ENCODE data around the gene POLR1A. TPM values are rescaled to one million over a fixed set of nuclear protein-coding genes. Genes with fewer than 3 reads are reported as not detected.

Gene POLR1A
- 9.2 and 12.3 TPM in 2 replicates for total RNA-seq

DNA sequence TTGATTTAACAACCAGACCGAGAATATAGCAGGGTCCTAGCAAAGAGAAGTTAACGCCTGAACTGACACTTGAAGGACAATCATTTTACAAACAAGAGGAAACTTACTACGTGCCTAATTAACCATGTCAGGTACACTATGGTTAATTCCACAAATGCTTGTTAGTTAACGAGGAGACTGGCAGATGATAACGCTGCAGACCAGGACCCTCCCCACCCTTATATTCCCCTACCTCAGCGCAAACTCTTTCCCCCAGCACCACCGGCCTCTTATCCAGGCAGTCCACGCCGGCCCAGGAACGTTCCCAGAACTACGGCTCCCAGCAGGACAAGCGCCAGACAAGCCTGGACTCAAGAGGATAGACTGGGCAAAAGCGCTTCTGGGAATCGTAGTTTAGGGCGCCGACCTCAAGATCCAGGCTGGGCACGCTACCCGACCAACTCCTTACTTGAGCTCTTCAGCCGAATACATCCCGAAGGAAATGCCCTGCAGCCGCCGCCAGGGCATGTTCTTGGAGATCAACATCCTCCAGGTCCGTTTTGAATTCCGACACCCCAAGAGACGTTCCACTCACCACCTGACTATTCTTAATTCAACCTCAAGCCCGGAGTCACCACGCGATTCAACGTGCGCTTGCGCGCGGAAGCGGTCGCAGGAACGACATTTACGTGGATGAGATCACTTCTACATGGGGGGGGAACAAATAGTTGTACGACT lies at the start of gene POLR1A:
Gene POLR1A (minus strand): TSS at position 635 of the 717 bp plus-strand sequence. CDS start 110 bp downstream, at position 525.
- peak; percentile 88 to 94 for DNase-seq (ENCODE audit: low read depth in 2 of 2)

DNA sequence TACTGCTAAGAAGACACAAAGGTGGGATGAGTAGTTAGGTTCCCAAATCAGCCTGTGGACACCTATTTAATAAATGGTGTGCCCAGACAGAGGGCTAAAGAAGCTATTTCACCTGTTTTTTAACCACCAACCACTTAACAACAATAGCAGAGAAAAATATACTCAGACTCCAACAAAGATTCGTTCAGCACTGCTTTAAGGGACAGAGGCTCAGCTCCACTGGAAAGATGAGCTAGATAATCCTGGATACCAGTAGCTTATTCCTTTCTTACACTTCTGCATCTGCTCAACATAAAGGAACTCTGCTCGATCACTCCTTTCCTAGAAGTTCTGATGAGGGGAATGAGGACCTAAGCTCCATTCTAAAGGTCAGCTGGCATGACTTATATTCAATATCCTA lies 44.8 kb upstream of the POLR1A start:
- DNase-seq (ENCODE audit: low read depth in 2 of 2) = no peak

DNA sequence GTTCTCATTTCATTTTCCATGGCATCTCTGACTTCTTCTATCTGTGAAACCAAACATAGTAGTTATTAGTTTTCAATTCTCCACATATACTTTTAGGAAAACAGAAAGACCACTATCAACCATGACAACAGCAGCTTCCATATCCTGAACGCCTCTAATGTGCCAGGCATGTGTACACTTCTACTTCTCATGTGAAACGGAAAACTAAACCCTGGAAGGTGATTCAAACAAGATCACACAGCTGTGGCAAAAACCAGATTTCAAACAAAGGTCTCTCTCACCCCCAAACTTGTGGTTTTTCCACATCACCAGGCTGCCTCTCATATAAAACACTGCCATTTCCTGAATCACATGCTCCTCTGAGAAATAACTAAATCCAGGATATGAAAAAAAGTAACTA lies 42.1 kb upstream of the POLR1A start:
- no peak for DNase-seq (ENCODE audit: low read depth in 2 of 2)

DNA sequence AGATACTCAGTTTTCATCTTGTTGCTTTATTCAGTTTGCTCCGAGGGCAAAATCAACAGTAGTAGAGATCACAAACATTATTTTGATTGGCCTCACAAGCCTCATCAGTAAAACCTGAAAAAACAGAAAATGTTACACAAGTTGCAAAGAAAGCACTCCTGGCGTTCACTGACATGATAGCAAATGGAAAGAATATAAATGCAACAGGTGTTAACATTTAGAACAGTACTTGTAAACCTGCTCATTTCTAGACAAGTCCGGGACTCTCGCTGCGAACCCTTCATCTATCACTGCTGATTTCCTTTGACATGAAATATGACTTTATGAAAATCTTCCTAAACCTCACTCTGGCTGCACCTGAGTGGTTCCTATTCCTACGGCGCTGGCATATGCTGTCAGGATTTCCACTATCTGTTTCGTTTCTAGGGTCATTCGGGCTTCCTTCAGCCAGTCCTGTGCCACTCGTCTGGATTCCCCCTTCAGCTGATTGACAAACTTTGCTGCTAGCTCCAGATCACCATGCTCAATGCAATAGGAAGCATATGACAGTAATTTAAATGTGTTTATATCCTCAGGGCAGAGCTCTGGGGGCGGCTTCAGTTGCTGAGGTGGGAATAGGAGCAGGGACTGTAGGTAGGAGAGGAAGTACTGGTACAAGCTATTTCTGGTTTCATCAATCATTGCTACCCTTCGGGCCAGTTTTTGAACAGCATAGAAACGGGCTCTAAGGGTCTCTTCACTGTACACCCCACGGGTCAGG lies 38.4 kb upstream of the POLR1A start:
- no peak for DNase-seq (ENCODE audit: low read depth in 2 of 2)

DNA sequence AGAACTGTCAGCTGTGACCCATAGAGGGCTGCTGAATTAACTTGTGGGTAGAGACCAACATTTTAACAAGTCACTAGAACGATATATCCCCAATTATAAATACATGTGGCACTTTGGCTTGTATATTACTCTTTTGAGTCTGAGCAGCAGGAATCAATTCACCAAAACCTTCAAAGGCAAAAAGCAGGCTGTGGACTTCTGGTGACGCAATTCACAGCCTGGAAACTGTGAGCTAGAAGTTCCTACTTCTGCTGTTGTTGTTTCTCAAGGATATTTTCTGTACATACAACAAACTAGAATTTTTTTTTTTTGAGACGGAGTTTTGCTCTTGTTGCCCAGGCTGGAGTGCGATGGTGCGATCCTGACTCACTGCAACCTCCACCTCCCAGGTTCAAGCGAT lies 37.6 kb upstream of the POLR1A start:
- no peak for DNase-seq (ENCODE audit: low read depth in 2 of 2)

DNA sequence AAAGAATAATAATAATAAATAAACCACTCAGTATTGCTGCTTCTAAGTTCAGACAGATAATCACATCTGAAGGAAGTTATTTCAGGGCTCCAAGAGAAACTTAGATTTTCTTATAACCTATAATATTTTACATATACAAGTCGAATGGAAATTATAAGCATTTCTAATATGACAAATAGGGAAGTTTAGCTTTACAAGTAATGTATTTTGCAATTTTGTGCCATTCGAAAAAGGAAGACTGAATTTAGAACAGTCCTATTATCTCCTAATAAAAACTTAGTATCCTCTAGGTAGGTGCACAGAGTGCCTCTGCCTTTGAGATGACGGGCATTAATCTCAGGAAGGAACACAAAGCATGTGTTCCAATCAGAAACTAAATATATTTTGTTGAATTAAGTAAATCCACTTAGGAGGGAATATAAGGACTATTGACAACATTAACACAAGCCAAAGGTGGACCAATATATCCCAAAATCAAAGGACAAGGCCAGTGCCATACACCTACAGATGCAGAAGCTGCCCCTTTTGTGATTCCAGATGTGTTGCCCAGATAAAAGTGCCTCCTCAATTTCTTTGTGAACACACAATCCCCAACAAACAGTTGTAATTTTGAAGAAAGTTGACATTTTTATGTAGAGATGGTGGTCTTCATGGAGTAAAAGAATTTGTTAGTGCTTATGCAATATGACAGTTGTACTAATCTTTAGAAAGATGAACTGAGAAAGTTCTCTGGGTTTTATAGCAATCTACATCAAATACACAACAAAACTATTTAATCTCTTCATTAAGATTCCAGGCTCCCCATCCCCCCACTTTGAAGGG lies 37.0 kb upstream of the POLR1A start:
- no peak for DNase-seq (ENCODE audit: low read depth in 2 of 2)

DNA sequence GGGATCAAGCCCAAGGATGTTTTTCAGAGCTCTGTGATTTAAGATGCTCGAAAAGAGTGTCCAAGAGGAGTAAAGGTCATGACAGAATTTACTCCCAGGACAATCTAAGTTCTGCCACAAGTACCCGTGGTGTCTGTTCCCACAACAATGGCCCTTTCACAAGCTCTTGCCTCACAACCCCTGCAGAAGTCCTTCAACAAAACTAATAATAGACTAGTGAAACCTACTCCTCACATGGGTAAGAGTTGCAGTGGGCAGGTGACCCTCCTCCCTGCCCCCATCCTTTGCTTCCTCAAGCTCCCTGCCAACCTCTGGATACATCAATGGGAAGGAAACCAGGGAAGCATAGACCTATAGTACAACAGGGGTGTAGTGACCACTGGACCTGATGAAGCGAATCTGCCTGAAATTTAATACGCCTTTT lies 35.3 kb upstream of the POLR1A start:
- no peak for DNase-seq (ENCODE audit: low read depth in 2 of 2)

DNA sequence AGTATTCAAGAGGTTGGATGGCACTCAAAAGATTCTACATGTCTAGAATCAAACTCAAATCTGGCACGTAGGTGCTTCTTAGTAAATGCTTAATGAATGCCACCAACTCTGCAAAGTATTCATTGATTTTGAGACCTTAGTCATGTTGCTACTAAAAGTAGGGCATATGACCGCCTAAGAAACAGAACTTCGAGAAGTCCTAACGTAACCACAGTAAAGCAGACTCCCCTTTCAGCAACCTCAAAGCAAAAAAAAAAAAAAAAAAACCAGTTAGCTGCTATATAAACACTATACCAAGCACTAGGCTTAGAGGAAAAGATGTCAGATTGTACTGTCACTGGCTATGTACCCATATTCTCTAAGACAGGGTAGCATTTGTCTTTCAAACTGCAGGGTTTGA lies 34.3 kb upstream of the POLR1A start:
- DNase-seq (ENCODE audit: low read depth in 2 of 2) = no peak

DNA sequence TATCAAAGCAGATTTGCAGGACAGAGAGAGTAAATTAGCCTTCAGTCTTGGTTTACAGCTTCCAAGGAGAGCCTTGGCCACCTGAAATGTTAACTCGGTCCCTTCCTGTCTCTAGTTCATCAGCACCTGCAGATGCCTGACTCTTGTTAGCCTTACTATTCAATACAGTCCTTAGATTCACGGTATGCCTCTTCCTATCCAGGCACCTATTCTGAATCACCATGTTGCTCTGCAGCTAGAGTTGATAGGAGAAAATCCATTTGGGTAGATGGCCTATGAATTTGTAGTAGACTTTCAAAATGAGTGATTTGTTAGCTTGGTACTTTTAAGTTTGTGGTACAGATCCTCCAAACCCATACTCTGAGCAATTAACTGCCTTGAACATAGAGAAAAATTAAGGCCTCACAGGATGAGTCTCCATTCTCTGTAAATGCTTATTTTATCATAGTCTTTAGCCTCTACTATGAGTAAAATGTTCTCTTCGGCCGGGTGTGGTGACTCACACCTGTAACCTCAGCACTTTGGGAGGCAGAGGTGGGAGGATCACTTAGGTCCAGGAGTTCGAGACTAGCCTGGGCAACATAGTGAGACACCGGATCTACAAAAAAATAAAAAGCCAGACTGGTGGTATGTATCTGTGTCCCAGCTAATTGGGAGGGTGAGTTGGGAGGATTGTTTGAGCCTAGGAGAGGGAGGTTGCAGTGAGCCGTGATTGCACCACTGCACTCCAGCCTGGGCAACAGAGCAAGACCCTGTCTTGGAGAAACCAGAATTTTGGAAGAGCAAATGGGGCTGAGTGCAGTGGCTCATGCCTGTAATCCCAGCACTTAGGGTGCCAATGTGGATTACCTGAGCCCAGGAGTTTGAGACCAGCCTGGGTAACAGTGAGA lies 33.3 kb upstream of the POLR1A start:
- no peak for DNase-seq (ENCODE audit: low read depth in 2 of 2)

DNA sequence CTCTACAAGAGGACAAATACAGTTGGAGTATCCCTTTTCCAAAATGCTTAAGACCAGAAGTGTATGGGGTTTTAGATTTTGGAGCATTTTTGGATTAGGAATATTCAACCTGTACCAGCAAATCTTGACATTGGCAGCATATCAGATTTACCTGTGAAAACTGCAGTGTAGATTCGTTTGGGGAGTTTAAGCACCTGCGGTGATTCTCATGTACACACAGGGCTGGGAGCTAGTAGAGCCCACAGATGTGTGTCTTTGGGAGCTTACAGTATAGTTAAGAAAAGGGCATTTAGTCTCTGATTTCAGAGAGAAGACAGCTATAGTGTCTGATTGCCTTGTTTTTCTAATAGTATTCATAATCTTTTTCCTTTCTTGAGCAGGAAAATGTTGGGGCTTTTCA lies 30.5 kb upstream of the POLR1A start:
- no peak for DNase-seq (ENCODE audit: low read depth in 2 of 2)

DNA sequence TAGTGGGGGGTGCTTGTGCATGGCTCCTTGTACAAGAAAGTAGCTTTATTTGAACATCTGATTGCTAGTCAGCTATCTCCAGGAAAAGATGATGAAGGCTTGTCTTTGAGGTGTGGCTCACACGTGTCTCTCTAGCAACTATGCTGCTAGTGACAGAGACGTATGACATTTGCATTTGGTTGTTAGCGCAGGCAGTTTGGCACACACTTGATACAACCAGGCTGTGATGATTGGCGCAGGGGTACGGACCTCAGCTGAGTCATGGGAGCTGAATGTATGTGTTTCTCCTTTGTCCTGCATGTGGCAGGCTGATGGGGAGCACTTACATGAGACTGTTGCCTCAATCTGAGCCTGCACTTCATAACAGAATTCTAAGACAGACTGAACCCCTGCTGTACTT lies 30.0 kb upstream of the POLR1A start:
- DNase-seq (ENCODE audit: low read depth in 2 of 2) = no peak

DNA sequence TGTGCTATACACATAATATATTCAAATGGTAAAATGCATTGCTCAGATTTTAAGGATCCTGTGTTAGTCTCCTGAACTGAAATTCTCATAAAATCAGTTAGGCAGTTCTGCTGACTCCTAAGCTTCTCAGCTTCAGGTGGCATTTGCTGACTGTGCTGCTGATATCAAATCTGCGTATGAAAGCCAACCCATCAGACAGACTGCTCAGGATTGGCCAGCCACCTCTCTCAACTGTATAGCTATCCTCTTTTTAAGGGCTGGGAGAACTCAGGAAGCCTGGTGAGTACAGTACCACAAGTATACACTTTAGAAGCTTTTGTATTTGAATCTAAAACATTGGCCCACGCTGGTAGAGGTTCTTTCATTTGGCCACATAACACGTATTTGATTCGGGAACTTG lies 29.0 kb upstream of the POLR1A start:
- DNase-seq (ENCODE audit: low read depth in 2 of 2) = no peak

DNA sequence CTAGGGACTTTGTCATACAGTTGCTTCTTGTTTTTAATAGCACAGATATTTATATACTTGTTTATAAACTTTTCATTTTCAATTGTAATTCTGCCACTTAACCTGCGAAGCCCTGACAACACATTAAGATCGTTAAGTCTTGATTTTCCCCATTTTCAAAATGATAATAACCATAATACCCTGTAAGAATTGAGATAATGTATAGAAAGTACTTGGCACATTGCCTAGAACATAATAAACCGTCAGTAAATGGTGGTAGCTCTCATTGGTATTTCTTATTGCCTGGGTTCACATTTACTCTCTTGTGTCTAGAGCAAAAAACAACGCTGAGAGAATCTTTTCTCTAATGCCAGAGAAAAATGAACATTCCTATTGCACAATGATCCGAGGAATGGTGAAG lies 19.0 kb upstream of the POLR1A start:
- no peak for DNase-seq (ENCODE audit: low read depth in 2 of 2)

DNA sequence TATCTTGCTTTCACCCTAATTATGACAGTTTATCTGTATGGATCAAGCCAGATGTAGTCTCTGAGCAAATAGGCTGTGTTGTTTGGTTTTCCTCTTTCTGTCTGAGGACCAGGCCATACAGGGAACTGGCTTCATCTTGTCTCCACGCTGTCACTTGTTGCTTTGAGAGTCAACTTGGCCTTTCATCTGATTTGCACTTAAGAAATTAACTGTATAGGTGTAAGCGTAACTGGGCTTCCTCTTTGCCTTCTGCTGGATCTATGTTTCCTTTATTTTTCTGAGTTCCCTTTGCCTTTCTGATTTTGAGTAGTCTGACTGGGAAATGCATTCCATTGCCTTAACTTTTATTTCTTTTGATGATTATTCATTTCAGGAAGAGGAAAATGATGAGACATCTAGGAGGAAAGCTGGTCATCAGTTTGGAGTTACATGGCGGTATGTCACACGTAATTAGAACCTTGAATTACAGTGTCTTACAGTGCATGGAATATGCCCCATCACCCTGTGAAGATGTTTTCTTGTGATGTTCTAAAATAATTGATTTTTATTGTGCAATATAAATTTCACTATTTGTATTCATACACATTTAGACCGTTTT lies 17.7 kb upstream of the POLR1A start:
- no peak for DNase-seq (ENCODE audit: low read depth in 2 of 2)

DNA sequence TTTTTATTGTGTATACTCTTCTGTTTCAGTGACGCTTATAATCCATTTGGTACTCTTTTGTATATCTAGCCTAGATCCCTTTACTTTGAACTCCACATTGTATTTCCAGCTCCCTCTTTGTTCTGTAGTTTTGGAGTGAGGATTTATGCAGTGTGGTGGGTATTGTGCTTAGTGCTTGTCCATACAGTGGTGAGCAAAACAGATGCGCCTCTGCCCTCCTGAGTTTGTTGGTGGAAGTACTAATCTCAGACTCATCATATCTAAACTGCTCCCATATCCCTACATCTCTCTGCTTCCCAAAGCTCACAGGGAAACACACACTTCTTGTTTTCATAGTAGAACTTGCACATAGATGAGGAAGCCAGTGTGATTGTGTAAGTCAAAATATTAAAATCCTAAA lies 12.4 kb upstream of the POLR1A start:
- no peak for DNase-seq (ENCODE audit: low read depth in 2 of 2)

DNA sequence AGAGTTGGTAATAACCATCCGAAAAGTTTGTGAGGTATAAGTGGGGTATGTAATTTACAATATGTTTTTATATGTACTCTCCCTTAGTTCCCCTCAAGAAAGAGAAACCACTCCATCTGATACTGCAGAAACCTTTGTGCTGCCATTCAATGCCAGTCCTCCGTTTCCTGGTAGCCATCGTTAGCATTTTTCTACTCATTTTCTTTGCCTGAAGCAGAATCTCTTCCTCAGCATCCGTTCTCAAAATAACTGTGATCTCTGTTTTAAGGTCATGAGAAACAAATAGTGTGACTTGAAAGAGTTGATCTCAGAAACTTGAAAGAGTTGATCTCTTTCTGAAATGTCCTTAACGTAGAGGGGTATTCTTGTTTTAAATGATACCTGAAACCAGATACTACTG lies 1.3 kb upstream of the POLR1A start:
- DNase-seq (ENCODE audit: low read depth in 2 of 2) = no peak

DNA sequence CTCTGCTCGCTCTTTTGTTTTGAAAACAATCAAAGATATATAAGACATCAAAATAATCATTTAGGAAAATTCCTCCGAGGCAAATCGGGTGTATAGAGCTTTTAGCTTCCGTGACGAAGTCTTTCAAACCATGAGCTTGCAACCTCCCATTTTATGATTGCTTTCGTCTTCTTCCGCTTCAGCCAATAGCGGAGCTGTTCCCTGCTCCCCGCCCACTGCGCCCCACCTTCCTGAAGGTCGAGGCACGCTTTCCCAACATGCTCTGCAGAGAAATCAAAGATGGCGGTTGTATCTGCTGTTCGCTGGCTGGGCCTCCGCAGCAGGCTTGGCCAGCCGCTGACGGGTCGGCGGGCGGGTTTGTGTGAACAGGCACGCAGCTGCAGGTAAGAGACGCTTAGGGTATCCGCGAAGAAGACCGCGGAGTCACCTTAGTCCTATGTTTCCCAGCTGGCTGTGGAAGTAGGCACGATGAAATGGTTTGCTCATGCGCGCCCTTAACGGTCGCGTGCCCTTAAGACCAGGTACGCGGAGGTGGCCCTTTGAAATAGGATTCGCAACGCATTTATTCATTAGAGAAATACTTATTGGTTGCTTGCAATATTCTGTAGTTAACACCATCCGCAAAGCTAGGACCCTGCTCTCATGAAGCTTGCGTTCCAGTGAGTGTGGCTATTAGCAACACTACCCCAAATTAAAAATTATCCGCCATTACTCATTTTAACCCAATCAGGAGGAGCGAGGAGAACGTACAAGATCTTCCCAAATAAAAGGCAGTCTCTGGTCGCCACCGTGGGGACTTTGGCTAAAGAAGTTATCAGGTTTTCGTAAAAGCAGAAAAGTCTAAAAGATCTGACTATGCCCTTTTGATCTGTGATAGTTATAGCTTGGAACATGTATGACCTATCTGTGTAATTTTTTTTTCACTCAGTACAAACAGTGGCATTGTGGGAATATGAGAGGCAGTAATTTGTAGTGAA lies 571 bp upstream of the POLR1A start, which contains the start of gene PTCD3:
Gene PTCD3 (plus strand): TSS at position 267 of the 977 bp plus-strand sequence. CDS start 13 bp downstream, at position 280.
- DNase-seq (ENCODE audit: low read depth in 2 of 2) = peak; percentile 93 to 97

DNA sequence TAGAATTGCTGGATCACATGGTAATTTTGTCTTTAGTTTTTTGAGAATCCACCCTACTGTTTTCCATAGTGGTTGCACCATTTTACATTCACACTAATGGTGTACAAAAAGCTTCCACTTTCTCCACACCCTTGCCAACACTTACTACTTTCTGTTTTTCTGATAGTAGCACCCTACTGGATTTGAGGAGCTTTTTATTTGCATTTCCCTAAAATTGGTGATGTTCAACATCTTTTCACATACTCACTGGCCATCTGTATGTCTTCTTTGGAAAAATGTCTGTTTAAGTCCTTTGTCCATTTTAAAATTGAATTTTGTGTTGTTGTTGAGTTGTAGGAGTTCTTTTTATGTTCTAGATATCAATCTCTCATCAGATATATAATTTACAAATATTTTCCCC lies 3.5 kb downstream of the POLR1A start:
- DNase-seq (ENCODE audit: low read depth in 2 of 2) = no peak

DNA sequence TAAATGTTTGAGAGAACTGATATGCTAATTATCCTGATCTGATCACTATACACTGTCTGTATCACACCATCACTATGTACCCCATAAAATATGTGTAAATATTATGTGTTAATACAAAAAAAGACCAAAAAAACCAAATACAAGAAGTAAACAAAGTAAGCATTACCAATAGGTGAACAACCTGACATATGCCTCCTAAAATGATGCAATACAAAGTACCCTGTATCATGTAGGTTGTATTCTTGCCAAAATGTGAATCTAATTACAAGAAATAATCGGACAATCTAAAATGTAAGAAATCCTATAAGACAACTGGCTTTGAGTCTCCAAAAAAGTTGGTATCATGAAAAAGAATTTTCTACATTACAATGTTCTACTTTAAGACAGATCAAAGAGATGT lies 7.8 kb downstream of the POLR1A start:
- no peak for DNase-seq (ENCODE audit: low read depth in 2 of 2)
